GM18858 (cell line): ENCODE measurements around the gene MED1.

Experiments used
- ATAC-seq: cut with Tn5 transposase; IDR thresholded peaks from one replicate; pipeline ENCODE4 v1.9.1; 2021; ENCODE audit not compliant: unreplicated experiment

MED1 gene

GRCh38 chr17:39364236-39365025 lies 86.6 kb downstream of the MED1 start:
- ATAC-seq = no peak

GRCh38 chr17:39361064-39361463 lies 90.0 kb downstream of the MED1 start:
- no peak for ATAC-seq

GRCh38 chr17:39360537-39360936 lies 90.5 kb downstream of the MED1 start:
- no peak for ATAC-seq

- no peak for ATAC-seq
These were observed 91.1 kb downstream of the MED1 start for GRCh38 chr17:39359994-39360393.

- no peak for ATAC-seq
These were observed 93.1 kb downstream of the MED1 start for GRCh38 chr17:39357986-39358385.

GRCh38 chr17:39357488-39357887 lies 93.6 kb downstream of the MED1 start:
- no peak for ATAC-seq
